Ishikawa (cell line): ENCODE measurements around the gene MAT2A.

Experiments
- CEBPB ChIP-seq: IDR thresholded peaks from 2 replicates; pipeline ENCODE4 v1.6.1; 2012
- CREB1 ChIP-seq: IDR thresholded peaks from 2 replicates; pipeline ENCODE4 v1.6.1; 2012; ENCODE audit warnings: low read depth
- EP300 ChIP-seq: IDR thresholded peaks from 2 replicates; pipeline ENCODE4 v1.6.1; 2012; ENCODE audit warnings: borderline replicate concordance
- FOXM1 ChIP-seq: IDR thresholded peaks from 2 replicates; pipeline ENCODE4 v1.6.1; 2012; ENCODE audit warnings: low read depth, borderline replicate concordance
- MAX ChIP-seq: IDR thresholded peaks from 2 replicates; pipeline ENCODE4 v1.6.1; 2012
- NFIC ChIP-seq: IDR thresholded peaks from 2 replicates; pipeline ENCODE4 v1.6.1; 2012
- RAD21 ChIP-seq: IDR thresholded peaks from 2 replicates; pipeline ENCODE4 v1.6.1; 2012; ENCODE audit warnings: low read depth
- REST ChIP-seq: IDR thresholded peaks from 2 replicates; pipeline ENCODE4 v1.6.1; 2012; ENCODE audit warnings: low read depth, mild to moderate bottlenecking
- TAF1 ChIP-seq: IDR thresholded peaks from 2 replicates; pipeline ENCODE4 v1.6.1; 2012; ENCODE audit warnings: low read depth, mild to moderate bottlenecking
- TCF12 ChIP-seq: IDR thresholded peaks from 2 replicates; pipeline ENCODE4 v1.6.1; 2012; ENCODE audit warnings: low read depth
- TEAD4 ChIP-seq: IDR thresholded peaks from 2 replicates; pipeline ENCODE4 v1.6.1; 2012
- USF1 ChIP-seq: IDR thresholded peaks from 2 replicates; pipeline ENCODE4 v1.6.1; 2012
- YY1 ChIP-seq: IDR thresholded peaks from 2 replicates; pipeline ENCODE4 v1.6.1; 2012; ENCODE audit warnings: low read depth
- ZBTB7A ChIP-seq: IDR thresholded peaks from 2 replicates; pipeline ENCODE4 v1.6.1; 2012; ENCODE audit warnings: low read depth

GRCh38 chr2:85590950-85591349 lies 52.0 kb downstream of the MAT2A start:
- TF ChIP-seq TAF1: no peak
- no peak for TF ChIP-seq EP300
- no peak for TF ChIP-seq TEAD4
- no peak for TF ChIP-seq TCF12
- TF ChIP-seq RAD21: no peak
- no peak for TF ChIP-seq YY1
- TF ChIP-seq MAX: no peak
- TF ChIP-seq CEBPB: no peak
- no peak for TF ChIP-seq REST
- no peak for TF ChIP-seq CREB1
- TF ChIP-seq FOXM1: no peak
- no peak; the same call in 1 of the 2 replicates for TF ChIP-seq NFIC
- TF ChIP-seq ZBTB7A: no peak
- no peak for TF ChIP-seq USF1
